NCI-H774 (cell line): Measurements from ENCODE around the gene RGPD3.

Source experiments
- DNase-seq: peaks from one replicate; lab custom pipeline; 2025; lab: John Stamatoyannopoulos, UW

RGPD3 gene

DNA sequence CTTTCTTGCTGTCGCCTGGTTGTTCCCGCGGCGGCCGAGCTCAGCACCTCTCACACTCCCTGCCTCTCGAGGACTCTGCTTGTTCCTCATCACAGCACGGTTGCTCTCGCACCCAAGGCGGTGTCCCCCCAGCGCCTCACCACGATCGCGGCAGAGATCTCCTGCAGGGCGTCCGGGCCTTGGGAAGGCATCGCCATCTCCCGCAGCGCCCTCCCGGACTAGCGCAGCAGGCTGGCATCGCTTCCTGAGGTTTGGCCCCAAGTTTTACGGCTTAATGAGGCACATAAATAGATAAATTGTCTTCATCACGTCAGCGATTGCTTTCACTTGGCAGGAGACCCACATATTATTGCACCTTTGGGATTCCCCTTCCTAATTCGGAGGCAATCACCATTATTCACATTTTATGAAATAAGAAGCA lies 125.4 kb downstream of the RGPD3 start:
- no peak for DNase-seq

GRCh38 chr2:106341666-106342065 lies 126.5 kb downstream of the RGPD3 start:
- no peak for DNase-seq
